SK-N-SH (cell line): ENCODE results near the gene KRTAP4-16. TPM values are rescaled to one million over a fixed set of nuclear protein-coding genes. Genes with fewer than 3 reads are reported as not detected.

Experiments
- polyA plus RNA-seq, 3 experiments: library from polyadenylated mRNA; depleted of rRNA; stranded (reverse); fragments of >200 nt; gene quantifications; 2 replicates each; pipeline ENCODE4 v1.2.3, GENCODE V29; 2012

The KRTAP4-16 gene
- polyA plus RNA-seq, 1 of the 3 experiments (the other 2 are of a cell fraction) = not detected

Other genes with a start within 250 kb of the KRTAP4-16 start
- gene KRT12, start 235.0 kb downstream of the KRTAP4-16 start, polyA plus RNA-seq (2012; rRNA removed) = not detected in 2 replicates
- gene KRT20, start 217.0 kb downstream of the KRTAP4-16 start, polyA plus RNA-seq (2012; rRNA removed) = not detected in 2 replicates
- gene KRT23, start 164.6 kb downstream of the KRTAP4-16 start, polyA plus RNA-seq (2012; rRNA removed) = not detected in 2 replicates
- not detected in 2 replicates for gene KRT39, start 135.3 kb downstream of the KRTAP4-16 start, polyA plus RNA-seq (2012; rRNA removed)
- gene KRT40, start 117.9 kb downstream of the KRTAP4-16 start, polyA plus RNA-seq (2012; rRNA removed) = not detected in 2 replicates
- not detected in 2 replicates for gene KRTAP3-3, start 108.0 kb downstream of the KRTAP4-16 start, polyA plus RNA-seq (2012; rRNA removed)
- not detected in 2 replicates for gene KRTAP3-2, start 102.3 kb downstream of the KRTAP4-16 start, polyA plus RNA-seq (2012; rRNA removed)
- gene KRTAP3-1, start 93.1 kb downstream of the KRTAP4-16 start, polyA plus RNA-seq (2012; rRNA removed) = not detected in 2 replicates
- not detected in 2 replicates for gene KRTAP1-5, start 75.0 kb downstream of the KRTAP4-16 start, polyA plus RNA-seq (2012; rRNA removed)
- not detected in 2 replicates for gene KRTAP1-4, start 72.0 kb downstream of the KRTAP4-16 start, polyA plus RNA-seq (2012; rRNA removed)
- gene KRTAP1-3, start 67.3 kb downstream of the KRTAP4-16 start, polyA plus RNA-seq (2012; rRNA removed) = not detected in 2 replicates
- gene KRTAP1-1, start 60.8 kb downstream of the KRTAP4-16 start, polyA plus RNA-seq (2012; rRNA removed) = not detected in 2 replicates
- not detected in 2 replicates for gene KRTAP2-1, start 54.9 kb downstream of the KRTAP4-16 start, polyA plus RNA-seq (2012; rRNA removed)
- not detected in 2 replicates for gene KRTAP2-2, start 47.0 kb downstream of the KRTAP4-16 start, polyA plus RNA-seq (2012; rRNA removed)
- gene KRTAP2-3, start 42.1 kb downstream of the KRTAP4-16 start, polyA plus RNA-seq (2012; rRNA removed) = 0.36 and 0.39 TPM in 2 replicates
- gene KRTAP2-4, start 36.3 kb downstream of the KRTAP4-16 start, polyA plus RNA-seq (2012; rRNA removed) = not detected in 2 replicates
- not detected in 2 replicates for gene KRTAP4-7, start 18.1 kb downstream of the KRTAP4-16 start, polyA plus RNA-seq (2012; rRNA removed)
- gene KRTAP4-8, start 4.1 kb downstream of the KRTAP4-16 start, polyA plus RNA-seq (2012; rRNA removed) = not detected in 2 replicates
- not detected in 2 replicates for gene KRTAP4-9, start 3.2 kb upstream of the KRTAP4-16 start, polyA plus RNA-seq (2012; rRNA removed)
- not detected in 2 replicates for gene KRTAP4-11, start 16.2 kb upstream of the KRTAP4-16 start, polyA plus RNA-seq (2012; rRNA removed)
- not detected in 2 replicates for gene KRTAP4-12, start 22.0 kb upstream of the KRTAP4-16 start, polyA plus RNA-seq (2012; rRNA removed)
- not detected in 2 replicates for gene KRTAP4-6, start 38.3 kb upstream of the KRTAP4-16 start, polyA plus RNA-seq (2012; rRNA removed)
- not detected in 2 replicates for gene KRTAP4-5, start 47.6 kb upstream of the KRTAP4-16 start, polyA plus RNA-seq (2012; rRNA removed)
- not detected in 2 replicates for gene KRTAP4-4, start 58.5 kb upstream of the KRTAP4-16 start, polyA plus RNA-seq (2012; rRNA removed)
- not detected in 2 replicates for gene KRTAP4-3, start 66.0 kb upstream of the KRTAP4-16 start, polyA plus RNA-seq (2012; rRNA removed)
- gene KRTAP4-2, start 76.0 kb upstream of the KRTAP4-16 start, polyA plus RNA-seq (2012; rRNA removed) = not detected in 2 replicates
- gene KRTAP4-1, start 82.7 kb upstream of the KRTAP4-16 start, polyA plus RNA-seq (2012; rRNA removed) = not detected in 2 replicates
- gene KRTAP9-1, start 87.7 kb upstream of the KRTAP4-16 start, polyA plus RNA-seq (2012; rRNA removed) = not detected in 2 replicates
- gene KRTAP9-2, start 124.4 kb upstream of the KRTAP4-16 start, polyA plus RNA-seq (2012; rRNA removed) = not detected in 2 replicates
- not detected in 2 replicates for gene KRTAP9-3, start 130.2 kb upstream of the KRTAP4-16 start, polyA plus RNA-seq (2012; rRNA removed)
- gene KRTAP9-8, start 135.8 kb upstream of the KRTAP4-16 start, polyA plus RNA-seq (2012; rRNA removed) = not detected in 2 replicates
- gene KRTAP9-4, start 147.5 kb upstream of the KRTAP4-16 start, polyA plus RNA-seq (2012; rRNA removed) = not detected in 2 replicates
- not detected in 2 replicates for gene KRTAP9-9, start 153.2 kb upstream of the KRTAP4-16 start, polyA plus RNA-seq (2012; rRNA removed)
- not detected in 2 replicates for gene KRTAP9-6, start 163.2 kb upstream of the KRTAP4-16 start, polyA plus RNA-seq (2012; rRNA removed)
- not detected in 2 replicates for gene KRTAP9-7, start 173.5 kb upstream of the KRTAP4-16 start, polyA plus RNA-seq (2012; rRNA removed)
- not detected in 2 replicates for gene KRTAP29-1, start 200.6 kb upstream of the KRTAP4-16 start, polyA plus RNA-seq (2012; rRNA removed)
- not detected in 2 replicates for gene KRTAP16-1, start 207.1 kb upstream of the KRTAP4-16 start, polyA plus RNA-seq (2012; rRNA removed)
- not detected in 2 replicates for gene KRTAP17-1, start 213.5 kb upstream of the KRTAP4-16 start, polyA plus RNA-seq (2012; rRNA removed)
- not detected in 2 replicates for gene KRT33A, start 248.6 kb upstream of the KRTAP4-16 start, polyA plus RNA-seq (2012; rRNA removed)